ENCODE data around the gene NTF4. TPM values are rescaled to one million over a fixed set of nuclear protein-coding genes. Genes with fewer than 3 reads are reported as not detected.
"Not testable (repeated sequence)": the region's sequence is repeated elsewhere in the genome, so short reads cannot be mapped to it uniquely, and the experiment has no call there.

NTF4 gene
- total and polyA plus RNA-seq, 2 of the 4 experiments (the other 2 are of a cell fraction): 0.09 to 0.18 TPM

DNA sequence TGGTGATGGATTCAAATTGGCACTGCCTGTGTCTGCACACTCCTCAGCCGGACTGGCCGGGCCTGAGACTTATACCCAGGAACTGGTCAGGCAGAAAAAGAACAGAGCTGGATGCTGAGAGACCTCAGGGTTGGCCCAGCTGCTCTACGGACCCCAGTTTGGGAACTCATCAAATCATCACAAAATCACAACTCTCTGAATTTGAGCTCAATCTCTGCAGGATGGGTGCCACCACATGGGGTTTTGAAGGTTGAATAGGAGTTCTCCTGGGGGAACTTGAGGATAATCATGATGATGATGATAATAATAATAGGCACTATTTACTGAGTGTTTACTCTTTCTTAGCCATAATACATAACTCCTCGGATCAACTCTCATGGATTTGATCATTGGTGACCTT, 22.0 kb downstream of the NTF4 start:
- H3K9ac ChIP-seq (ENCODE audit: low read depth, low read length); H3K36me3 ChIP-seq (ENCODE audit: control insufficient read depth, insufficient read depth, low read length); H3K4ac ChIP-seq (ENCODE audit: low read depth, low read length); H3K9me3 ChIP-seq (ENCODE audit: control insufficient read depth, insufficient read depth, low read length); H3K23ac ChIP-seq (ENCODE audit: low read depth, low read length); H3K4me1 ChIP-seq (ENCODE audit: control insufficient read depth, insufficient read depth, low read length); BruUV-seq (replicated peaks); H2BK20ac ChIP-seq (ENCODE audit: low read depth, low read length); H2AK5ac ChIP-seq (ENCODE audit: low read depth, low read length); H4K91ac ChIP-seq (ENCODE audit: insufficient read depth, low read depth, low read length); H3K4me3 ChIP-seq (ENCODE audit: insufficient read depth, low read depth, low read length); in situ Hi-C loops (cut with MboI; ENCODE audit: low sequenced_read_pairs); H2BK5ac ChIP-seq (ENCODE audit: low read depth, low read length, poor library complexity, severe bottlenecking); H2AK9ac ChIP-seq (replicated peaks; ENCODE audit: low read depth, low read length, poor library complexity); H3K56ac ChIP-seq (ENCODE audit: extremely low read depth, insufficient read depth, low read length); H3K4me2 ChIP-seq (ENCODE audit: low read depth, low read length); ATAC-seq (ENCODE audit: low read depth); H4K5ac ChIP-seq (ENCODE audit: low read depth, low read length); H2BK120ac ChIP-seq (ENCODE audit: low read depth, low read length); H3K27me3 ChIP-seq (ENCODE audit: control insufficient read depth, insufficient read depth, low read length); dilution Hi-C loops (cut with HindIII; ENCODE audit: low sequenced_read_pairs, unreplicated experiment); intact Hi-C loops (cut with micrococcal nuclease); CTCF ChIA-PET; H3K18ac ChIP-seq (ENCODE audit: low read depth, low read length); H2AFZ ChIP-seq (replicated peaks; ENCODE audit: low read length, poor library complexity); H3K79me1 ChIP-seq (ENCODE audit: low read depth in 1 of 2, low read length in 2 of 2); H2BK15ac ChIP-seq (ENCODE audit: low read depth, low read length); H3K27ac ChIP-seq (ENCODE audit: insufficient read depth, low read length); H4K20me1 ChIP-seq (ENCODE audit: insufficient read depth, low read length); POLR2A ChIA-PET (ENCODE audit: unreplicated experiment); H4K8ac ChIP-seq (ENCODE audit: low read depth in 2 of 2, low read length in 2 of 2); H3K9me1 ChIP-seq (ENCODE audit: insufficient read depth, low read length); DNase-seq; H3K14ac ChIP-seq (replicated peaks; ENCODE audit: low read depth, low read length): not testable (repeated sequence)
- WGBS, 2 experiments (ENCODE audit: extremely low coverage in 2 of 2, insufficient read length in 1 of 2): no CpG with 5 or more reads among the region's 4 CpGs
